ENCODE measurements around the gene DEK.
"Not testable (repeated sequence)": the region's sequence is repeated elsewhere in the genome, so short reads cannot be mapped to it uniquely, and the experiment has no call there.

Gene DEK

GRCh38 chr6:18185624-18186023 is 78.7 kb downstream of the DEK start:
- no peaks in the 10 kb centered on the region for H3K36me3 ChIP-seq (ENCODE audit: control insufficient read depth, insufficient read depth, low read length)
- no peak overlapping the region for H3K4me3 ChIP-seq (ENCODE audit: low read length)
- no peaks in the 10 kb centered on the region for H3K27me3 ChIP-seq (ENCODE audit: control insufficient read depth, insufficient read depth, low read length)
- H3K27ac ChIP-seq (ENCODE audit: low read length) = no peak overlapping the region
- no peak for DNase-seq (ENCODE audit: low read depth, low spot score)
- no peaks in the 10 kb centered on the region for H3K9me3 ChIP-seq (ENCODE audit: control insufficient read depth, insufficient read depth, low read length)
- WGBS (ENCODE audit: insufficient coverage, insufficient read length) = no CpG with 5 or more reads among the region's 1 CpG
- 0 out of 2 replicates have a peak, but pooled peaks cover 1% of the 10 kb centered on the region for H3K4me1 ChIP-seq (ENCODE audit: control insufficient read depth, insufficient read depth, low read length)

- Histone ChIP-seq H3K9me3 (ENCODE audit: control insufficient read depth, insufficient read depth, low read length) (no peaks in the 10 kb centered on the region), H3K36me3 (ENCODE audit: control insufficient read depth, insufficient read depth, low read length) (no peaks in the 10 kb centered on the region), H3K4me1 (ENCODE audit: control insufficient read depth, insufficient read depth, low read length) (0 out of 2 replicates have a peak, but pooled peaks cover 1% of the 10 kb centered on the region), H3K4me3 (ENCODE audit: low read length) (no peak overlapping the region), H3K27ac (ENCODE audit: low read length) (no peak overlapping the region), H3K27me3 (ENCODE audit: control insufficient read depth, insufficient read depth, low read length) (no peaks in the 10 kb centered on the region)
- no CpG with 5 or more reads among the region's 4 CpGs for WGBS (ENCODE audit: insufficient coverage, insufficient read length)
- no peak for DNase-seq (ENCODE audit: low read depth, low spot score)
These were observed 80.6 kb downstream of the DEK start for GRCh38 chr6:18183766-18184165.

- Histone ChIP-seq H3K27me3 (ENCODE audit: control insufficient read depth, insufficient read depth, low read length) (no peaks in the 10 kb centered on the region), H3K4me3 (ENCODE audit: low read length) (no peak overlapping the region), H3K27ac (ENCODE audit: low read length) (no peak overlapping the region), H3K9me3 (ENCODE audit: control insufficient read depth, insufficient read depth, low read length) (no peaks in the 10 kb centered on the region), H3K36me3 (ENCODE audit: control insufficient read depth, insufficient read depth, low read length) (no peaks in the 10 kb centered on the region), H3K4me1 (ENCODE audit: control insufficient read depth, insufficient read depth, low read length) (0 out of 2 replicates have a peak, but pooled peaks cover 1% of the 10 kb centered on the region)
- WGBS (ENCODE audit: insufficient coverage, insufficient read length) = no CpG with 5 or more reads among the region's 4 CpGs
- no peak for DNase-seq (ENCODE audit: low read depth, low spot score)
These were observed 81.8 kb downstream of the DEK start for GRCh38 chr6:18182568-18182967.

DNA sequence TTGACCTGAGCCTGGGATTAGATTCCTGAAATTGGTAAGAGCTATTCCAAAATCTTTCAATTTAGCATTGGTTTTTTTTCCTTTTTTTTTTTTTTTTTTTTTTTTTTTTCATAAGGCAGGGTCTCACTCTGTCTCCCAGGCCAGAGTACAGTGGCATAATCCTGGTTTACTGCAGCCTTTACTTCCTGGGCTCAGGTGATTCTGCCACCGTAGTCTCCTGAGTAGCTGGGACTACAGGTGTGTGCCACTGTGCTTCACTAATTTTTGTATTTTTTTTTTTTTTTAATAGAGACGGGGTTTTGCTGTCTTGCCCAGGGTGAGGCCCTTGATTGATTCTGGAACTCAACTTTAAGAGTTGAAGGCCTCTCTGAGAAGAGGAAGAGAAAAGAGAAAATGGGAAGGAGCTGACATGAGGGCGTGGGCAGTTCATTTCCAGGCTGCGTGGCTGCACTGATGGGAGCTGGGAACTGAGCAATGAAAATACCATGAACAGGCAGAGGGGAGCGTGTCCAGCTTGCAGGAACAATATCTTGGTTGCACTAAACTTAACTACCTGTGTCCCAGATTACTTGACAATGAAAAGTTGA is 84.5 kb downstream of the DEK start:
- Histone ChIP-seq H3K36me3 (ENCODE audit: control insufficient read depth, insufficient read depth, low read length) (no peaks in the 10 kb centered on the region), H3K27me3 (ENCODE audit: control insufficient read depth, insufficient read depth, low read length) (no peaks in the 10 kb centered on the region), H3K9me3 (ENCODE audit: control insufficient read depth, insufficient read depth, low read length) (no peaks in the 10 kb centered on the region), H3K27ac (ENCODE audit: low read length) (no peak overlapping the region), H3K4me3 (ENCODE audit: low read length) (no peak overlapping the region), H3K4me1 (ENCODE audit: control insufficient read depth, insufficient read depth, low read length) (no peaks in the 10 kb centered on the region)
- no CpG with 5 or more reads among the region's 5 CpGs for WGBS (ENCODE audit: insufficient coverage, insufficient read length)
- no peak for DNase-seq (ENCODE audit: low read depth, low spot score)

DNA sequence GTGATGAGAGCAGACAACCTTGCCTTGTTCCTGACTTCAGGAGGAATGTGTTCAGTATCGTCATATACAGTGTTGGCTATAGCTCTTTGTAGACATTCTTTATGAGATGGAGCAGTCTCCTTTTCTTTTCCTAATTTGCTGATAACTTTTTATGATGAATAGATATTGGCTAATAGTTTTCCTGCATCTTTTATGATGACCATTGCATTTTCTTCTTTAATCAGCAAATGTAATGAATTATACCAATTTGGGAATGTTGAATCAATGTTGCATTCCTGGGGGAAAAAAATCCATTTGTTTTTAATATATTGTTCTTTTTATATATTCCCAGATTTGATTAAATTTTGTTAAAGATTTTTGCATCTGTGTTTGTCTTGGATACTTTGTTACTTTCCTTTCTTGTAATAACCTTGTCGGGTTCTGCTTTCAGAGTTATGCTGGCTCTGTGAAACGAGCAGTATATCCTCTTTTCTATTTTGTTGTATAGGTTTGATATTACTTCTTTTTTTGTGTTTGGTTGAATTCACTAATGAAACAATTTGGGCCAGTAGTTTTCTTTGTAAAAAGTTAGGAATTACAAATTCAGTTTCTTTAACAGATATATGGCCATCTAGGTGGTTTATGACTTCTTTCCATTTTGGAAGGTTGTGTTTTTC is 85.2 kb downstream of the DEK start:
- Histone ChIP-seq H3K4me1 (ENCODE audit: control insufficient read depth, insufficient read depth, low read length) (no peaks in the 10 kb centered on the region), H3K9me3 (ENCODE audit: control insufficient read depth, insufficient read depth, low read length) (no peaks in the 10 kb centered on the region), H3K27ac (ENCODE audit: low read length) (no peak overlapping the region), H3K36me3 (ENCODE audit: control insufficient read depth, insufficient read depth, low read length) (no peaks in the 10 kb centered on the region), H3K4me3 (ENCODE audit: low read length) (no peak overlapping the region), H3K27me3 (ENCODE audit: control insufficient read depth, insufficient read depth, low read length) (no peaks in the 10 kb centered on the region)
- WGBS (ENCODE audit: insufficient coverage, insufficient read length) = no CpG with 5 or more reads among the region's 3 CpGs
- no peak for DNase-seq (ENCODE audit: low read depth, low spot score)

DNA sequence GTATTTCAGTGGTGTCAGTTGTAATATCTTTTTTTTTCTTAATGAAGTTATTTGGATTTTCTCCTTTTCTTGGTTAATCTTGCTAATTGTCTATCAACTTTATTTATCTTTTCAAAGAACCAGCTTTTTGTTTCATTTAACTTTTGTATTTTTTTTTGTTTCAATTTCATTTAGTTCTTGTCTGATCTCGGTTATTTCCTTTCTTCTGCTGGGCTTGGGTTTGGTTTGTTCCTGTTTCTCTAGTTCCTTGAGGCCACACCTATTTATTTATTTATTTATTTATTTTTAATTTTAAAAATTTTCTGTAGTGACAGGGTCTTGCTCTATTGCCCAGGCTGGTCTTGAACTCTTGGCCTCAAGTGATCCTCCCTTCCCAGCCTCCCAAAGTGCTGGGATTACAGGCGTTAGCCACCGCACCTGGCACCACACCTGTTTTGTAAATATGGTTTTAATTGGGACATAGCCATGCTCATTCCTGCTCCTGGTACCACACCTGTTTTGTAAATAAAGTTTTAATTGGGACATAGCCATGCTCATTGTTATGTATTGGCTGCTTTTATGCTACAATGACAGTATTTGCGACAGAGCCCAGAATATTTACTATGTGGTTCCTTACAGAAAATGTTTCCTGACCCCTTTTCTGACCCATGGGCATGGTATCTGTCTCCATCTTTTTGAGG is 86.9 kb downstream of the DEK start:
- no peak overlapping the region for H3K27ac ChIP-seq (ENCODE audit: low read length)
- no peak overlapping the region for H3K4me3 ChIP-seq (ENCODE audit: low read length)
- no peaks in the 10 kb centered on the region for H3K4me1 ChIP-seq (ENCODE audit: control insufficient read depth, insufficient read depth, low read length)
- no peaks in the 10 kb centered on the region for H3K27me3 ChIP-seq (ENCODE audit: control insufficient read depth, insufficient read depth, low read length)
- WGBS (ENCODE audit: insufficient coverage, insufficient read length) = no CpG with 5 or more reads among the region's 4 CpGs
- no peaks in the 10 kb centered on the region for H3K36me3 ChIP-seq (ENCODE audit: control insufficient read depth, insufficient read depth, low read length)
- H3K9me3 ChIP-seq (ENCODE audit: control insufficient read depth, insufficient read depth, low read length) = no peaks in the 10 kb centered on the region
- no peak for DNase-seq (ENCODE audit: low read depth, low spot score)

DNA sequence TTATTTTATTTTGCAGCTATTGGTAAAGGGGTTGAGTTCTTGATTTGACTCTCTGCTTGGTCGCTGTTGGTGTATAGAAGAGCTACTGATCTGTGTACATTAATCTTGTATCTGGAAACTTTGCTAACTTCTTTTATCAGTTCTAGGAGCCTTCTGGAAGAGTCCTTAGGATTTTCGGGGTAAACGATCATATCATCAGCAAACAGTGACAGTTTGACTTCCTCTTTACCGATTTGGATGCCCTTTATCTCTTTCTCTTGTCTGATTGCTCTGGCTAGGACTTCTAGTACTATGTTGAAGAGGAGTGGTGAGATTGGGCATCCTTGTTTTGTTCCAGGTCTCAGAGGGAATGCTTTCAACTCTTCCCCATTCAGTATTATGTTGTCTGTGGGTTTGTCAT is 88.1 kb downstream of the DEK start:
- not testable (repeated sequence) for DNase-seq (ENCODE audit: low read depth, low spot score); H3K9me3 ChIP-seq (ENCODE audit: control insufficient read depth, insufficient read depth, low read length); H3K27me3 ChIP-seq (ENCODE audit: control insufficient read depth, insufficient read depth, low read length); H3K4me1 ChIP-seq (ENCODE audit: control insufficient read depth, insufficient read depth, low read length); H3K4me3 ChIP-seq (ENCODE audit: low read length); H3K36me3 ChIP-seq (ENCODE audit: control insufficient read depth, insufficient read depth, low read length); H3K27ac ChIP-seq (ENCODE audit: low read length)
- no CpG with 5 or more reads among the region's 4 CpGs for WGBS (ENCODE audit: insufficient coverage, insufficient read length)
